Trophoblast cell (in vitro differentiated cells and primary cell): ENCODE data around the gene VPREB1. TPM values are rescaled to one million over a fixed set of nuclear protein-coding genes. Genes with fewer than 3 reads are reported as not detected.

ENCODE experiments used
- DNase-seq, 2 donors: peaks; one replicate each; pipeline ENCODE4 v3.0.0-alpha.2; 2016
- H2AFZ ChIP-seq: 2 replicates; pipeline ENCODE4 v1.6.1; 2013; ENCODE audit warnings: low read length, moderate library complexity, mild to moderate bottlenecking; ENCODE audit not compliant: insufficient read depth, poor library complexity
- H2AK5ac ChIP-seq: 2 replicates; pipeline ENCODE4 v1.6.1; 2013; ENCODE audit warnings: mild to moderate bottlenecking, low read length
- H2BK120ac ChIP-seq: 2 replicates; pipeline ENCODE4 v1.6.1; 2013; ENCODE audit warnings: low read length, mild to moderate bottlenecking, moderate library complexity; ENCODE audit not compliant: insufficient read depth, poor library complexity
- H2BK12ac ChIP-seq: 2 replicates; pipeline ENCODE4 v1.6.1; 2013; ENCODE audit warnings: mild to moderate bottlenecking, low read length, moderate library complexity
- H2BK5ac ChIP-seq: 2 replicates; pipeline ENCODE4 v1.6.1; 2013; ENCODE audit warnings: low read length, low read depth, moderate library complexity, mild to moderate bottlenecking; ENCODE audit not compliant: poor library complexity
- H3K14ac ChIP-seq: 2 replicates; pipeline ENCODE4 v1.6.1; 2013; ENCODE audit warnings: mild to moderate bottlenecking, low read length
- H3K18ac ChIP-seq: 2 replicates; pipeline ENCODE4 v1.6.1; 2013; ENCODE audit warnings: mild to moderate bottlenecking, low read length
- H3K23ac ChIP-seq: 2 replicates; pipeline ENCODE4 v1.6.1; 2013; ENCODE audit warnings: low read length
- H3K27ac ChIP-seq: 2 replicates; pipeline ENCODE4 v1.5.1; 2013; ENCODE audit warnings: low read depth, mild to moderate bottlenecking, inconsistent platforms, low read length, moderate library complexity
- H3K27me3 ChIP-seq: 2 replicates; pipeline ENCODE4 v1.6.1; 2013; ENCODE audit warnings: inconsistent platforms, mild to moderate bottlenecking, low read length, moderate library complexity; ENCODE audit not compliant: insufficient read depth
- H3K36me3 ChIP-seq, 2 experiments: 1 replicate in 1 of 2; 2 replicates in 1 of 2; pipeline ENCODE4 v1.6.1; 2013; ENCODE audit warnings: low read length in 2 of 2, mild to moderate bottlenecking in 2 of 2, moderate library complexity in 1 of 2; ENCODE audit not compliant: insufficient read depth in 2 of 2, control insufficient read depth in 1 of 2
- H3K4ac ChIP-seq: 2 replicates; pipeline ENCODE4 v1.6.1; 2013; ENCODE audit warnings: low read depth, mild to moderate bottlenecking, low read length, moderate library complexity
- H3K4me1 ChIP-seq, 2 experiments: 1 replicate in 1 of 2; 2 replicates in 1 of 2; pipeline ENCODE4 v1.6.1; 2013; ENCODE audit warnings: low read length in 2 of 2, mild to moderate bottlenecking in 2 of 2, moderate library complexity in 1 of 2; ENCODE audit not compliant: insufficient read depth in 2 of 2, control insufficient read depth in 1 of 2
- H3K4me2 ChIP-seq: 2 replicates; pipeline ENCODE4 v1.6.1; 2013; ENCODE audit warnings: inconsistent platforms, mild to moderate bottlenecking, low read length, moderate library complexity
- H3K4me3 ChIP-seq: 2 replicates; pipeline ENCODE4 v1.5.1; 2013; ENCODE audit warnings: mild to moderate bottlenecking, low read depth, low read length, inconsistent platforms
- H3K79me1 ChIP-seq: one replicate; pipeline ENCODE4 v1.6.1; 2013; ENCODE audit warnings: low read length
- H3K79me2 ChIP-seq: 2 replicates; pipeline ENCODE4 v1.6.1; 2013; ENCODE audit warnings: low read length, mild to moderate bottlenecking; ENCODE audit not compliant: control insufficient read depth, insufficient read depth, poor library complexity
- H3K9ac ChIP-seq: 2 replicates; pipeline ENCODE4 v1.6.1; 2013; ENCODE audit warnings: mild to moderate bottlenecking, low read length
- H3K9me3 ChIP-seq: 2 replicates; pipeline ENCODE4 v1.6.1; 2013; ENCODE audit warnings: low read depth, mild to moderate bottlenecking, control low read depth, inconsistent platforms, low read length; ENCODE audit not compliant: insufficient read depth
- H4K12ac ChIP-seq: 2 replicates; pipeline ENCODE4 v1.6.1; 2013; ENCODE audit warnings: low read depth, mild to moderate bottlenecking, low read length, moderate library complexity
- H4K8ac ChIP-seq: 2 replicates; pipeline ENCODE4 v1.6.1; 2013; ENCODE audit warnings: low read depth, mild to moderate bottlenecking, low read length, moderate library complexity
- H4K91ac ChIP-seq: one replicate; pipeline ENCODE4 v1.6.1; 2013; ENCODE audit warnings: low read depth, mild to moderate bottlenecking, low read length, moderate library complexity
- WGBS: extraction: QIAGEN DNeasy Blood & Tissue Kit; methylation state at CpG from one replicate; pipeline ENCODE4 v1.1.7; 2013; ENCODE audit warnings: missing lambda C conversion rate; ENCODE audit not compliant: insufficient read length, insufficient coverage; ENCODE audit errors: extremely low coverage; 5-methylcytosine and 5-hydroxymethylcytosine counted together
- polyA plus RNA-seq: library from polyadenylated mRNA; stranded (reverse); fragments of 200-250 nt; gene quantifications from 2 replicates; pipeline ENCODE4 v1.2.3, GENCODE V29; 2013

VPREB1 gene
- not detected in 2 replicates for polyA plus RNA-seq

- Histone ChIP-seq H3K79me2 (no peaks in the 10 kb centered on the region), H2AFZ (no peak within 1 kb of the TSS), H2BK120ac (no peak within 1 kb of the TSS), H3K79me1 (no peaks in the 10 kb centered on the region), H3K9me3 (peaks cover 6% of the 10 kb centered on the region), H3K23ac (no peak within 1 kb of the TSS), H4K91ac (no peak within 1 kb of the TSS), H2BK5ac (no peak within 1 kb of the TSS), H3K4ac (no peak within 1 kb of the TSS), H2BK12ac (no peak within 1 kb of the TSS), H3K9ac (no peak within 1 kb of the TSS), H3K4me2 (no peak within 1 kb of the TSS), H4K8ac (no peak within 1 kb of the TSS), H3K14ac (no peak within 1 kb of the TSS), H3K18ac (no peak within 1 kb of the TSS), H3K27me3 (peaks cover 10% of the 10 kb centered on the region), H3K27ac (no peak within 1 kb of the TSS), H2AK5ac (no peak within 1 kb of the TSS), H3K36me3 (no peaks in the 10 kb centered on the region), H3K4me1 (no peaks in the 10 kb centered on the region), H4K12ac (no peak within 1 kb of the TSS), H3K4me3 (peak within 1 kb of the TSS; percentile 40)
- WGBS = no CpG with 5 or more reads among the region's 25 CpGs
- peak in 1 of 2 donors; percentile 23 for DNase-seq
Observed at GRCh38 chr22:22244316-22245250, at the start of gene VPREB1. VPREB1 (plus strand) TSS chr22:22244786; CDS start chr22:22244814, 28 bp downstream.

GRCh38 chr22:22194931-22195264, 49.7 kb upstream of the VPREB1 start:
- H3K14ac ChIP-seq = no peak overlapping the region
- H3K79me2 ChIP-seq = no peaks in the 10 kb centered on the region
- H3K4me1 ChIP-seq = no peaks in the 10 kb centered on the region
- no peak overlapping the region for H2AK5ac ChIP-seq
- no peak overlapping the region for H2BK12ac ChIP-seq
- no peak overlapping the region for H4K12ac ChIP-seq
- no peak overlapping the region for H3K18ac ChIP-seq
- H4K8ac ChIP-seq = no peak overlapping the region
- H3K23ac ChIP-seq = no peak overlapping the region
- H3K4ac ChIP-seq = no peak overlapping the region
- H3K4me2 ChIP-seq = no peak overlapping the region
- H2AFZ ChIP-seq = no peak overlapping the region
- no peak for DNase-seq
- no peaks in the 10 kb centered on the region for H3K9me3 ChIP-seq
- WGBS = no CpG with 5 or more reads among the region's 3 CpGs
- H3K27me3 ChIP-seq = no peaks in the 10 kb centered on the region
- H3K79me1 ChIP-seq = no peaks in the 10 kb centered on the region
- no peak overlapping the region for H2BK5ac ChIP-seq
- no peaks in the 10 kb centered on the region for H3K36me3 ChIP-seq
- H3K9ac ChIP-seq = no peak overlapping the region
- no peak overlapping the region for H2BK120ac ChIP-seq
- no peak overlapping the region for H3K27ac ChIP-seq
- H4K91ac ChIP-seq = no peak overlapping the region
- H3K4me3 ChIP-seq = no peak overlapping the region

GRCh38 chr22:22195265-22196017, 49.1 kb upstream of the VPREB1 start:
- Histone ChIP-seq H3K27me3 (no peaks in the 10 kb centered on the region), H2BK12ac (no peak overlapping the region), H3K23ac (no peak overlapping the region), H4K8ac (no peak overlapping the region), H3K4me3 (no peak overlapping the region), H3K9ac (no peak overlapping the region), H3K36me3 (no peaks in the 10 kb centered on the region), H3K18ac (no peak overlapping the region), H2BK5ac (no peak overlapping the region), H3K79me1 (no peaks in the 10 kb centered on the region), H3K79me2 (no peaks in the 10 kb centered on the region), H3K9me3 (no peaks in the 10 kb centered on the region), H2AK5ac (no peak overlapping the region), H4K91ac (no peak overlapping the region), H3K4ac (no peak overlapping the region), H3K27ac (no peak overlapping the region), H4K12ac (no peak overlapping the region), H3K4me1 (no peaks in the 10 kb centered on the region), H3K4me2 (no peak overlapping the region), H3K14ac (no peak overlapping the region), H2AFZ (no peak overlapping the region), H2BK120ac (no peak overlapping the region)
- DNase-seq = peak; percentile 71 to 90
- WGBS = no CpG with 5 or more reads among the region's 7 CpGs

GRCh38 chr22:22196018-22196533, 48.5 kb upstream of the VPREB1 start:
- Histone ChIP-seq H3K4me2 (no peak overlapping the region), H2BK120ac (no peak overlapping the region), H2BK5ac (no peak overlapping the region), H4K91ac (no peak overlapping the region), H3K14ac (no peak overlapping the region), H3K79me1 (no peaks in the 10 kb centered on the region), H4K12ac (no peak overlapping the region), H3K9ac (no peak overlapping the region), H3K4ac (no peak overlapping the region), H3K27ac (no peak overlapping the region), H2BK12ac (no peak overlapping the region), H3K18ac (no peak overlapping the region), H4K8ac (no peak overlapping the region), H3K27me3 (no peaks in the 10 kb centered on the region), H2AFZ (no peak overlapping the region), H3K79me2 (no peaks in the 10 kb centered on the region), H3K36me3 (no peaks in the 10 kb centered on the region), H3K4me1 (no peaks in the 10 kb centered on the region), H2AK5ac (no peak overlapping the region), H3K4me3 (no peak overlapping the region), H3K23ac (no peak overlapping the region), H3K9me3 (no peaks in the 10 kb centered on the region)
- no CpG with 5 or more reads among the region's 11 CpGs for WGBS
- no peak for DNase-seq
